HS-27A (cell line): Measurements from ENCODE around the gene CNDP1.
"Not testable (repeated sequence)": the region's sequence is repeated elsewhere in the genome, so short reads cannot be mapped to it uniquely, and the experiment has no call there.

Experiments
- DNase-seq: peaks from one replicate; pipeline ENCODE4 v3.0.0-alpha.2; 2012; ENCODE audit warnings: low read depth, missing footprints

The CNDP1 gene

GRCh38 chr18:74546751-74547530, 12.6 kb downstream of the CNDP1 start:
- DNase-seq = no peak

DNA sequence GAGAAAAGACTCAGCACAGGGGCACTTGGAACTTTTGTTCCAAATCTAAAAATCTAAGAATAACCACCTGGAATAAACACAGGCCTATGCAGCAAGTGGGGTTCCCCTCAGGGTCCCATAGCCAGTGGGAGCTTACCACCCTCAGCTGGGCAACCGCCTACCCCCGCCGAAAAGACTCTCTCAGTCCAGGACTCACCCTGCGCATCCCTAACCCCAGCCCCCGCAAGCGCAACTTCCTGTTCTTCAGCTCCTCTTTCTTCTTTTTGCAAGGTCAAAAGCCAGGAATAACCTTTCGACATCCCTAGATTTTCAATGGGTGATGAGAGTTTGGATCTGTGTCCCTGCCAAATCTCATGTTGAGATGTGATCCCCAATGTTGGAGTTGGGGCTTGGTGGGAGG, 13.6 kb downstream of the CNDP1 start:
- DNase-seq = no peak

- no peak for DNase-seq
Observed at GRCh38 chr18:74549591-74550104, 15.3 kb downstream of the CNDP1 start.

DNA sequence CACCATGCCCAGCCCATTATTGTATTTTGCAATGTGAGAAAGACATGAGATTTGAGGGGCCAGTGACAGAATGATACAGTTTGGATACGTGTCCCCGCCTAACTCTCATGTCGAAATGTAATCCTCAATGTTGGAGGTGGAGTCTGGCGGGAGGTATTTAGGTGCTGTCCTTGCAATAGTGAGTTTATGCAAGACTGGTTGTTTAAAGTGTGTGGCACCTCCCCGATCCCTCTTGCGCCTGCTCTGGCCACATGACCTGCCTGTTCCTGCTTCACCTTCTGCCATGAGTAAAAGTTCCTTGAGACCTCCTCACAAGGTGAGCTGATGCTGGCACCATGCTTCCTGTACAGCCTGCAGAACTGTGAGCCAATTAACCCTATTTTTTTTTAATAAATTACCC, 16.6 kb downstream of the CNDP1 start:
- DNase-seq = no peak

DNA sequence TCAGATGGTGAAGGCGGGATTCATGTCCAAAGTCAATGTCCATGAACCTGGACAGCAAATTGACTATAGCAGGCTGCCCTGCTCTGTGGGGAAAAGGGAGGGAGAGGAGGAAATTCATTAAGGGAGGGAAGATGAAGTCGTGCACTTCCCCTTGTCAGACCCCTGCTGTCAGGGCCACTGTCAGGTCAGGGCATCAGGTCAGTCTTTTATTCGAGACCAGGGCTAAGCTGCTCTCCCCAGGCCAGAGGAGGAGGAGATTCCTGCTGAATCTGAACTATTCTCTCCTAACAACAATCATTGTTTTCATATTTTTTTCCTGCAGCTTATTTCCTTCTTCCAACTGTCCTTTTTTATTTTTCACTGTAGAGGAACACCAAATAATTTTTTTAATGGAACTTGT, 17.2 kb downstream of the CNDP1 start:
- DNase-seq = no peak

- peak; percentile 31 for DNase-seq
Observed at GRCh38 chr18:74551936-74552555, 17.7 kb downstream of the CNDP1 start.

DNA sequence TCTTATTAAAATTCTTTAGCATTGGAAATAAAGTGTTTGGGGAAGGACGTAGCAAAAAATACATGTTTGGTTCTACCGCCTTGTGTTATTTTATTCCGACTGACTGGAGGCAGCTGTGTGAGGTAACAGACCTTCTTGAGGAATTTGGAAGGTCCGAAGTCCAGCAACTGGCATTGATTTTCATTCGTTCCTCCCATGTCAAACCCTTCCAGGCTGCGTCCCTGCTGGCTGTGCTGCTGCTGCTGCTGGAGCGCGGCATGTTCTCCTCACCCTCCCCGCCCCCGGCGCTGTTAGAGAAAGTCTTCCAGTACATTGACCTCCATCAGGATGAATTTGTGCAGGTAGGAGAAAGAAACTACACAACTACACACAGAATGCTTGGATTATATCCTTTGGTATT, 21.8 kb downstream of the CNDP1 start:
- no peak for DNase-seq

- no peak for DNase-seq
Observed at GRCh38 chr18:74558096-74558495, 23.8 kb downstream of the CNDP1 start.

- DNase-seq = no peak
Observed at GRCh38 chr18:74562131-74562730, 27.9 kb downstream of the CNDP1 start.

GRCh38 chr18:74562775-74563174, 28.5 kb downstream of the CNDP1 start:
- no peak for DNase-seq

DNA sequence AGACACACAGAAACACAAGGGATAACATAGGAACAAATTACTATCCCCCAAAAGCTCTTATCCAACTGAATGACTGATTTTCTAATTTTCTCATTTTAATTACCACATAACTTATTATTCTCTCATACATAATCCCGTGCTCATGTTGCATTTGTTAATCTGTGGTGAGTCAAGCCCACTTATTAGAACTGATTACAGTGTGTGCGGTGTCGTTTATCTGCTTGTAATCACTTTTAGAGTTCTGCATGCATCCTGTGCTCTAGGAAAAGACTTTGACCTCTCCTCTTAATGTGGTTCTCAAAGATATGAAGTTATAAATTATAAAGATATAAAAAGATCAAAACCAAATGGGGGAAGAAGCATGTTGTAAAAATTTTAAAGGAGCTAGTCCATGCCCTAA, 29.7 kb downstream of the CNDP1 start:
- no peak for DNase-seq

- DNase-seq = not testable (repeated sequence)
Observed at GRCh38 chr18:74565164-74565563, 30.9 kb downstream of the CNDP1 start.

DNA sequence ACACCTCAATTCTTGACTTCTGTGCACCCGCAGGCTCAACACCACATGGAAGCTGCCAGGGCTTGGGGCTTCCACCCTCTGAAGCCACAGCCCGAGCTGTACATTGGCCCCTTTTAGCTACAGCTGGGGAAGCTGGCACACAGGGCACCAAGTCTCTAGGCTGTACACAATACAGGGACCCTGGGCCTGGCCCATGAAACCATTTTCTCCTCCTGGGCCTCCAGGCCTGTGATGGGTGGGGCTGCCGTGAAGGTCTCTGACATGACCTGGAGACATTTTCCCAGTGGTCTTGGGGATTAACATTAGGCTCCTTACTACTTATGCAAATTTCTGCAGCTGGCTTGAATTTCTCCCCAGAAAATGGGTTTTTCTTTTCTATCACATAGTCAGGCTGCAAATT, 31.7 kb downstream of the CNDP1 start:
- not testable (repeated sequence) for DNase-seq

- no peak for DNase-seq
Observed at GRCh38 chr18:74567822-74568221, 33.5 kb downstream of the CNDP1 start.

DNA sequence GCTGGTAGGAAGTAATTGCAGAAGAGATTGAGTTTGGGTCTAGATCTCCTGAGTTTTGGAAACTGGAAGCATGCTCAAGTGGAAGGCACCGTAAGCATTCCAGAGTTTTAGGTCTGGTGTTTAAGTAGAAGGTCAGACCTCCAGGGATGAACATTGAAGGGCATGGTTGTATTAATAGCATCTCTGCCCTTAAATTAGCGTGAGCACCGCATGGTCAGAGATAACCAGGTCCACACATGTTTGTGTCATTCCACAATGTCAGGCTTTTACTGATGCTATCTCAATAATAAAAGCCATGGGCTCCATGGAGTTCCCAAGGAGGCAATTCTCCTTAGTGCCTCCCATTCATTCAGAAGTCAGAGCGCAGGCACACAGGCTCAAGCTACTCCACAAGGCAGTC, 35.1 kb downstream of the CNDP1 start:
- no peak for DNase-seq

DNA sequence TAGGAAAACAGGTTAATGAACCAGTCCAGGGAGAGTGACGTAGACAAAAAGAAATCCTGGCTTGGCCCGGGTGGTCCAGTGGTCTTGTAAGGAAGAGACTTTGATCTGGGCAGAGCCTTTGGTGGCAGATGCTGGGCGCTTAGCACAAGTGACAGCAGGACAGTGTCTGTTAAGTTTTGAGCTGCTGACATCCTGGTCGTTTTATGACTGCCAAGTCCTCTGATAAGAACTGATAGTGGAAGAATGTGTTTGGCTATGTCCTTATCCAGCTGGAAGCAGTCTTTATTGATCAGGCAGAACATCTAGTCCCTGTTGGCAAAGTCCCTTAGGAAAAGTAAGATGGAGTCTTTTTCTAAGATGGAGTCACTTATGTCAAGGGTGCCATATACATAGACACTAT, 36.0 kb downstream of the CNDP1 start:
- DNase-seq = no peak

GRCh38 chr18:74571895-74572680, 37.8 kb downstream of the CNDP1 start:
- DNase-seq = no peak

- DNase-seq = no peak
Observed at GRCh38 chr18:74573053-74573452, 38.8 kb downstream of the CNDP1 start.

DNA sequence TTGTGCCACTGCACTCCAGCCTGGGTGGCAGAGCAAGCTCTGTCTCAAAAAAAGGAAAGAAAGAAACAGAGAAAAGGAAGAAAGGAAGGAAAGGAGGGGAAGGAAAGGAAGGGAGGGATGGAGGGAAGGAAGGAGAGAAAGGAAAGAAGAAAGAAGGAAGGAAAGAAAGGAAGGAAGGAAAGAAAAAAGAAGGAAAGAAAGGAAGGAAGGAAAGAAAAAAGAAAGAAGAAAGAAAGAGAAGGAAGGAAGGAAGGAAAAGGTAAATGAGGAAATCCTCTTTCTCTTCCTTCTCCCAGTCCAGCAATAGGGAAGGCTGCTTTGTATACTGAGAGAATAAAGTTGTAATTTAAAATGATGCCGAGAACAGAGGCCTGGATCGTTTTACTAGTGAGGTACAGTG, 40.6 kb downstream of the CNDP1 start:
- DNase-seq = no peak

GRCh38 chr18:74577019-74577418, 42.7 kb downstream of the CNDP1 start:
- no peak for DNase-seq

DNA sequence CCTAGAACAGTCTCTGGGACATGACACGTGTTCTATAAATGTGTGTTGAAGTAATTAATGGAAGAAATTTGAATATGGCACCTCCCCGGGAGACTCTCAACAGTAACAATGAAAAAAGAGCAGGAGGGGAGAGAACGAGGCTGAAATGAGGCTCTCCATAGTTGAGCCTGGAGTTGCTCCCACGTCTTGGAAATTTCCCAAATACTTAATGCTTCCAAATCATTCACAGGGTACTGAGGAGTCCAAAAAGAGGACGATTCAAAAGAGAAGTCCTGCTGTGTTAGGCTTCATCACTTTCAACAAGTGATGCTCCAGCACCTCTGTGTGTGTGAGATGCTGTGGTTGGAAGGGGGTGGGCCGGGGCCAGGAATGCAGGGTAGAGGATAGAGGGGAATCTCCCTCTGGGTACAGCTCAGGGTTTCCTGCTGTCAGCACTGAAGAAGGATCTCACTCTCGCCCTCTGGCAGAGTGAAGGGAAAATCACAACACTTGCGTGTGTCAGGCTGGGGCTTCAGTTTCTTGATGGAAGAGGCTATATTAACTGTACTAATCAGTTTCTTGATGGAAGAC, 45.3 kb downstream of the CNDP1 start:
- DNase-seq = no peak

- no peak for DNase-seq
Observed at GRCh38 chr18:74582642-74583041, 48.3 kb downstream of the CNDP1 start.
